MM.1S (cell line): ENCODE data around the gene RAB11FIP4.

Experiments
- DNase-seq: peaks from one replicate; pipeline ENCODE4 v3.0.0-alpha.2; 2015
- H2AFZ ChIP-seq: fragments of 300-600 bp; sonication (generic); 2 replicates; pipeline ENCODE4 v1.6.0; 2016; ENCODE audit warnings: antibody characterized with exemption, low read length
- H3F3A ChIP-seq: fragments of 300-600 bp; sonication (generic); 2 replicates; pipeline ENCODE4 v1.6.1; 2016; ENCODE audit warnings: mild to moderate bottlenecking, antibody characterized with exemption, low read length, moderate library complexity, mixed read lengths; ENCODE audit not compliant: insufficient read depth
- H3K27ac ChIP-seq: fragments of 300-600 bp; sonication (generic); 2 replicates; pipeline ENCODE4 v1.5.1; 2016; ENCODE audit warnings: mild to moderate bottlenecking, low read length
- H3K27me3 ChIP-seq: fragments of 300-600 bp; sonication (generic); replicated peaks from 2 replicates; pipeline ENCODE4 v1.6.0; 2016; ENCODE audit warnings: low read length; ENCODE audit not compliant: insufficient read depth
- H3K36me3 ChIP-seq: fragments of 300-600 bp; sonication (generic); replicated peaks from 2 replicates; pipeline ENCODE4 v1.6.1; 2016; ENCODE audit warnings: mild to moderate bottlenecking, low read length, mixed read lengths; ENCODE audit not compliant: insufficient read depth
- H3K4me1 ChIP-seq: fragments of 300-600 bp; sonication (generic); 2 replicates; pipeline ENCODE4 v1.6.1; 2016; ENCODE audit warnings: low read length, mixed read lengths
- H3K4me2 ChIP-seq: fragments of 300-600 bp; sonication (generic); 2 replicates; pipeline ENCODE4 v1.6.0; 2016; ENCODE audit warnings: low read depth, low read length
- H3K4me3 ChIP-seq: fragments of 300-600 bp; sonication (generic); 2 replicates; pipeline ENCODE4 v1.5.1; 2016; ENCODE audit warnings: low read length, mixed read lengths
- H3K79me2 ChIP-seq: fragments of 300-600 bp; sonication (generic); 2 replicates; pipeline ENCODE4 v1.6.1; 2016; ENCODE audit warnings: mixed run types, low read length, mixed read lengths
- H3K9ac ChIP-seq: fragments of 300-600 bp; sonication (generic); 2 replicates; pipeline ENCODE4 v1.6.1; 2016; ENCODE audit warnings: low read length, mixed read lengths
- H3K9me2 ChIP-seq: fragments of 300-600 bp; sonication (generic); replicated peaks from 2 replicates; pipeline ENCODE4 v1.6.1; 2016; ENCODE audit warnings: mild to moderate bottlenecking, low read length, mixed read lengths; ENCODE audit not compliant: insufficient read depth
- H3K9me3 ChIP-seq: fragments of 300-600 bp; sonication (generic); replicated peaks from 2 replicates; pipeline ENCODE4 v1.6.1; 2016; ENCODE audit warnings: mild to moderate bottlenecking, low read length, mixed read lengths; ENCODE audit not compliant: insufficient read depth
- H4K20me1 ChIP-seq: fragments of 300-600 bp; sonication (generic); 2 replicates; pipeline ENCODE4 v1.6.1; 2016; ENCODE audit warnings: mild to moderate bottlenecking, low read length, moderate library complexity, mixed read lengths; ENCODE audit not compliant: insufficient read depth
- CTCF ChIP-seq: fragments of 300-600 bp; sonication (generic); IDR thresholded peaks from 2 replicates; pipeline ENCODE4 v1.5.1; 2016; ENCODE audit warnings: antibody characterized with exemption, low read length, mixed read lengths
- EZH2 ChIP-seq: fragments of 300-600 bp; sonication (generic); optimal IDR thresholded peaks from 2 replicates; pipeline ENCODE3; 2017; ENCODE audit warnings: low read depth, mild to moderate bottlenecking, antibody characterized with exemption, low read length, mixed read lengths
- EZH2phosphoT487 ChIP-seq: fragments of 300-600 bp; sonication (generic); IDR thresholded peaks from 2 replicates; pipeline ENCODE4 v1.6.1; 2018; ENCODE audit warnings: antibody characterized with exemption, low read length

Gene RAB11FIP4

GRCh38 chr17:31477417-31478055 lies 86.1 kb downstream of the RAB11FIP4 start:
- Histone ChIP-seq H3K4me3 (no peak overlapping the region), H3K9me3 (no peaks in the 10 kb centered on the region), H4K20me1 (no peaks in the 10 kb centered on the region), H3K4me2 (no peak overlapping the region), H3K27me3 (no peaks in the 10 kb centered on the region), H3F3A (no peaks in the 10 kb centered on the region), H3K36me3 (no peaks in the 10 kb centered on the region), H3K27ac (no peak overlapping the region), H3K9me2 (no peaks in the 10 kb centered on the region), H2AFZ (no peak overlapping the region), H3K9ac (no peak overlapping the region), H3K4me1 (no peaks in the 10 kb centered on the region), H3K79me2 (no peaks in the 10 kb centered on the region)
- TF ChIP-seq EZH2phosphoT487: no peak
- no peak for TF ChIP-seq CTCF
- no peak for TF ChIP-seq EZH2
- DNase-seq: no peak

GRCh38 chr17:31479062-31479408 lies 87.6 kb downstream of the RAB11FIP4 start:
- Histone ChIP-seq H3K9ac (no peak overlapping the region), H3K79me2 (no peaks in the 10 kb centered on the region), H4K20me1 (no peaks in the 10 kb centered on the region), H3K9me3 (no peaks in the 10 kb centered on the region), H3K36me3 (no peaks in the 10 kb centered on the region), H3K27me3 (no peaks in the 10 kb centered on the region), H3K4me2 (no peak overlapping the region), H3K27ac (no peak overlapping the region), H3K4me3 (no peak overlapping the region), H3F3A (no peaks in the 10 kb centered on the region), H3K9me2 (no peaks in the 10 kb centered on the region), H2AFZ (no peak overlapping the region), H3K4me1 (no peaks in the 10 kb centered on the region)
- TF ChIP-seq EZH2 (no peak), CTCF (no peak)
- DNase-seq: no peak

GRCh38 chr17:31479524-31479923 lies 88.0 kb downstream of the RAB11FIP4 start:
- no peak for DNase-seq
- no peaks in the 10 kb centered on the region for H3F3A ChIP-seq
- H3K9me2 ChIP-seq: no peaks in the 10 kb centered on the region

More at GRCh38 chr17:31479524-31479923, 88.0 kb downstream of the RAB11FIP4 start:
- Histone ChIP-seq H3K79me2 (no peaks in the 10 kb centered on the region), H3K27ac (no peak overlapping the region), H2AFZ (no peak overlapping the region), H3K36me3 (no peaks in the 10 kb centered on the region), H3K4me3 (no peak overlapping the region), H3K4me2 (no peak overlapping the region), H3K9ac (no peak overlapping the region), H3K9me3 (no peaks in the 10 kb centered on the region), H4K20me1 (no peaks in the 10 kb centered on the region), H3K27me3 (no peaks in the 10 kb centered on the region), H3K4me1 (no peaks in the 10 kb centered on the region)
- no peak for TF ChIP-seq EZH2
- TF ChIP-seq EZH2phosphoT487: no peak
- TF ChIP-seq CTCF: no peak
